ENCODE data around the gene ZNF410. TPM values are rescaled to one million over a fixed set of nuclear protein-coding genes. Genes with fewer than 3 reads are reported as not detected.

ZNF410 gene
- total and polyA plus RNA-seq, 2 donors (not counting 3 experiments of a cell fraction or from before 2014, with no cell fraction given): 21.8 to 45.0 TPM

GRCh38 chr14:73842851-73843250 is 43.8 kb upstream of the ZNF410 start:
- Histone ChIP-seq H3K4me1 (ENCODE audit: control insufficient read depth, extremely low read depth, insufficient read depth, low read length) (no peaks in the 10 kb centered on the region), H3K36me3 (ENCODE audit: control insufficient read depth in 2 of 2, extremely low read depth in 1 of 2, insufficient read depth in 2 of 2, low read length in 2 of 2) (no peaks in the 10 kb centered on the region), H3K79me2 (ENCODE audit: control insufficient read depth, insufficient read depth, low read length) (no peaks in the 10 kb centered on the region), H3K27ac (ENCODE audit: insufficient read depth, low read depth, low read length) (no peak overlapping the region), H3K9me3 (replicated peaks; ENCODE audit: control insufficient read depth, insufficient read depth, low read length) (no peaks in the 10 kb centered on the region), H3K27me3 (ENCODE audit: control insufficient read depth in 2 of 2, insufficient read depth in 2 of 2, low read length in 2 of 2) (no peaks in the 10 kb centered on the region), H4K20me1 (replicated peaks; ENCODE audit: control insufficient read depth, extremely low read depth, insufficient read depth, low read length) (no peaks in the 10 kb centered on the region), H3K9me1 (replicated peaks; ENCODE audit: control insufficient read depth, extremely low read depth, insufficient read depth, low read length) (no peaks in the 10 kb centered on the region), H3K9ac (replicated peaks; ENCODE audit: extremely low read depth, insufficient read depth, low read length) (no peak overlapping the region), H2AFZ (ENCODE audit: low read depth, low read length) (no peak overlapping the region), H3K4me3 (replicated peaks in 1 of 3; ENCODE audit: insufficient read depth in 1 of 3, low read depth in 1 of 3, low read length in 3 of 3) (no peak overlapping the region), H3K4me2 (ENCODE audit: insufficient read depth, low read length) (no peak overlapping the region)
- intact Hi-C loops (cut with micrococcal nuclease): no loop called here
- dilution Hi-C loops (cut with MboI; ENCODE audit: extremely low pct_ligation_motif_present, low sequenced_read_pairs): no loop called here
- ChIA-PET CTCF (interaction anchor here (0.8 kb wide), 1 partner anchor 8 kb away, joined by 9 read pairs; the partner anchor contains the start of gene PTGR2), POLR2A (no interaction called here)
- TF ChIP-seq JUN (IDR thresholded peaks at IDR 0.05; ENCODE audit: borderline replicate concordance, insufficient read depth, insufficient read length, low read depth) (no peak), MAX (IDR thresholded peaks at IDR 0.05; ENCODE audit: insufficient read depth, insufficient read length) (no peak), POLR2AphosphoS5 (IDR thresholded peaks at IDR 0.05; ENCODE audit: insufficient read depth, low read depth, low read length) (no peak), EZH2 (IDR thresholded peaks at IDR 0.05; ENCODE audit: borderline replicate concordance, low read depth, low read length, severe bottlenecking) (no peak), CTCF (IDR thresholded peaks at IDR 0.05; ENCODE audit: extremely low read depth in 1 of 2, insufficient read depth in 1 of 2, low read depth in 1 of 2, low read length in 2 of 2) (no peak), FOS (IDR thresholded peaks at IDR 0.05; ENCODE audit: borderline replicate concordance, insufficient read depth, low read length) (no peak), GATA2 (IDR thresholded peaks at IDR 0.05; ENCODE audit: insufficient read depth, insufficient read length, low read depth, low read length) (no peak), POLR2A (IDR thresholded peaks at IDR 0.05; ENCODE audit: low read depth, low read length) (no peak), MYC (IDR thresholded peaks at IDR 0.05; ENCODE audit: low read depth, low read length) (no peak)
- no peak for DNase-seq (ENCODE audit: low read depth, low spot score)
- no peak for FAIRE-seq
- no TSS peak for BruUV-seq (replicated peaks)

All from endothelial cell of umbilical vein (primary cell).